ENCODE results near the gene PPP1R14B.

The PPP1R14B gene

GRCh38 chr11:64245401-64245796 lies 1.3 kb downstream of the PPP1R14B start:
- DNase-seq, result peak in 1 of 2 experiments; percentile 39

DNA sequence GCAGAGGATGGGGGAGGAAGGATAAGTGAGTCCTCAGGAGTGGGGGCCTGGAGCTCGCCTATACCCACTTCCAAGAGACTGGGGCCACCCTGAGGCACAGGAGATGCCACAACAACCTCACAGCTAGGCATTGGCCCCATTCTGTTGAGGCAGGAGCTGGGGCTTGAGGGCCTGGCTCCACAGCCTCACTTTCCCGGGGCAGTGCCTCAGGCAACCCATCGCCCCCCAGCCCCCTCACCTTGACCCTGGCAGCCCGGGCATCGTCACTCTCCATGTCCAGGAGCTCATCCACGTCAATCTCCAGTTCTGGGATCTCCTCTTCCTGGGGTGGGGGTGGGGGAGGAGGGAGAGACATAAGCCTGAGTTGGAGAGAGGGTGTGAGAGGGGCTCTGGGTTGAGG lies 1.8 kb downstream of the PPP1R14B start:
- DNase-seq, result no peak

- no peak for DNase-seq
These were observed 2.6 kb downstream of the PPP1R14B start for GRCh38 chr11:64244107-64244506.

GRCh38 chr11:64243236-64243854 lies 3.4 kb downstream of the PPP1R14B start:
- no peak for DNase-seq

- DNase-seq, result peak in 1 of 2 experiments; percentile 52
These were observed 5.0 kb downstream of the PPP1R14B start for GRCh38 chr11:64241491-64242374.

DNA sequence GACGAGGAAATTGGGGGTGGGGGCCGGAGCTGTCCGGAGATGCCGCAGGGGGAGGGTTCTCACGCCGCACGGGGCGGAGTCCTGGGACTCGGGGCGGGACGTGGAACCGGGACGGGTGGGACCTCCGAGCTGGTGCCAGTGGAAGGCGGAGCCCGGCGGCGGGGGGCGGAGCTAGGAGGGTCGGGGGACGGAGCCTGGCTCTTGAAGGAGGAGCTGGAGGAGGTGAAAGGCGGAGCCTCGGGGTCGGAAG lies 5.6 kb downstream of the PPP1R14B start:
- DNase-seq, result peak; percentile 91 to 95

DNA sequence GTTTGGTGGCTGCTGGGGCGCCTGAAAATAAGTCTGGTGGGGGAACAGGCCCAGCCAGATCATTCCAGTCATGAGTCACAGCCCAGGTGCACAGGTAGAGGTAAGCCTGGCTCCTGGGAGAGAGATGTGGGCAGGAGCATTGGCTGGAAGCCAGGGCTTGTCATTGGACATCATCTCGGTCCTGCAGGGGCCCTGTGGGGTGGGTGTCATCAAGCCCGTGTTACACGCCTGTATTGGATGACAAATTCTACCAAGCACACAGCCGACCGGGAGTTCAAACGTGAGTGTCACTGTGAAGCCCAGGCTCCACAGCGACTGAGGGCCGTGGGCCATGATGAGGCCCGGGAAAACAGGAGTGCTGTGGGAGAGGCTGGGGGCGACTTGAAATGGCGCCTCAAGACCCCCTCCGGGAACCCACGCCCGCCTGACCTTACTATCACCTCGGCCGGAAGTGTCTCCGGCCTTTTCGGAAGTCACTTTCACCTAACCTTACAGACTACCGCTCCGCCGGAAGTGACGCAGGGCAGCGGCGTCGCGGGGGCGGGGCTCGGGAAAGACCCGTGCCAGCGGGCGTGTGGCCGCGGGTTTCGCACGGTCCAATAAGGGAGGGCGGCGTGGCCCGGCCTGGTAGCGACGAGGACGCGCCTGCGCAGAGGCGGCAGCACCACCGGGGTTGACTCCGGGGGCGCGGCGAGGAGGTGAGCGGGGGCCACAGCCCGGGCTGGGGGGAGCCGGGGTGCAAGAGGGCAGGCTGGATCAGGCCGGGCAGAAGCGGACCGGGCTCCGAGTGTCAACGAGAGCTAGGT lies 6.1 kb downstream of the PPP1R14B start, which contains the start of gene FKBP2:
Gene FKBP2 (plus strand): TSS at position 661 of the 806 bp plus-strand sequence. CDS start 1,293 bp downstream, outside the sequence.
- peak; percentile 87 to 90 for DNase-seq

DNA sequence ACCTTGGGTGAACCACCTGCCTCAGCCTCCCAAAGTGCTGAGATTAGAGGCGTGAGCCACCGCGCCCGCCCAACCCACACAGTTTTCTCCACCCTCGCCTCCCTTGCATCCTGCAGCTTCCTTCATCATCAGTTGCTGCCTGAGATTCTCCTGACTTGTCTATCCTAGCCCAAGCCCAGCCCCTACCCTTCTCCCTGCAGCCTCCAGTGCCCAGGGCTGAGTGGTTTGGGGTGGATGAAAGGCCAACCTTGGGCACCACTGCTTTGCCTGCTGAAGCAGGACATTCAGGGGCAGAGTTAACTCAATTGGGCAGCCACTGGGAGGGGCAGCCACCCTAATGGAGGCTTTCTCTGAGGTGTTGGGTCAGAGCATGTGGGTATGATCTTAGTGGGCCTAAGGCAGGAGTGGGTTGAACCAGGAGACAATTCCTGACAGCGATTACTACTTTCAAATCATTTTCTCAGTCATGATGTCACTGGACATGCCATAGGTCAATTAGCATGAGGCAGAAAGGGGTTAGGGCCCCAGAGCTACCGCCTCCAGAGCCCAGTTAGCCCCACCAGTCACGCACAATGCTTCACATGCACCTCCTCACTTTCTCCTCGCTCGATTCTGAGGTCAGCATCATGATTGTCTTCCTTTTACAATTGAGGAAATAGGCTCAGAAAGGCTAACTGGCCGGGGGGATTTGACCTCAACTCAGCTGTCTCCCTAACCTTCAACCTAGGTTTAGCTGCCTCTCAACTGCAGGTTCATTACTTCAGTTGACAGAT lies 6.9 kb downstream of the PPP1R14B start:
- DNase-seq, result no peak

GRCh38 chr11:64238999-64239398 lies 7.7 kb downstream of the PPP1R14B start:
- DNase-seq, result no peak

GRCh38 chr11:64238076-64238475 lies 8.7 kb downstream of the PPP1R14B start:
- no peak for DNase-seq

DNA sequence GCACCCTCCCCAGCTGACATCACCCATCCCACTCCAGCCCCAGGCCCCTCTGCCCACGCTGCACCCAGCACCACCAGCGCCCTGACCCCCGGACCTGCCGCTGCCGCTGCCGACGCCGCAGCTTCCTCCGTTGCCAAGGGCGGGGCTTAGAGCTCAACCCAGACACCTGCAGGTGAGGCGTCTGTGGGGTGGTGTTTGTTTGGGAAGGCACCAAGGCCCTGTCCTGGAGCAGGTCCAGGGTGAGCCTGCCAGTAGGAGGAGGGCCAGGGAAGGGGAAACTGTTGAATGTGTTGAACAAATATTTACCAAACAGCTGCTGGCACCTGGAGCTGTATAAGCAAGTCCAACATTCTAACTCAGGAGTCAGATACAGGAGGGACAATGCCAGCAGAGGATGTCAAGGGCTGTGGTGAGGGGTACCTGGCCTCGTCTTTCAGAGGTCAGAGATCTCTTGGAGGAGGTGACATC lies 9.2 kb downstream of the PPP1R14B start:
- DNase-seq, result no peak

GRCh38 chr11:64235437-64236161 lies 11.1 kb downstream of the PPP1R14B start:
- DNase-seq, result no peak

- DNase-seq, result peak in 1 of 2 experiments; percentile 33
These were observed 11.9 kb downstream of the PPP1R14B start for GRCh38 chr11:64234647-64235379.

- peak in 1 of 2 experiments; percentile 37 for DNase-seq
These were observed 12.7 kb downstream of the PPP1R14B start, which contains the start of gene VEGFB for GRCh38 chr11:64233913-64234586. Gene VEGFB (plus strand): TSS chr11:64234584. CDS start chr11:64234834, 250 bp downstream.

DNA sequence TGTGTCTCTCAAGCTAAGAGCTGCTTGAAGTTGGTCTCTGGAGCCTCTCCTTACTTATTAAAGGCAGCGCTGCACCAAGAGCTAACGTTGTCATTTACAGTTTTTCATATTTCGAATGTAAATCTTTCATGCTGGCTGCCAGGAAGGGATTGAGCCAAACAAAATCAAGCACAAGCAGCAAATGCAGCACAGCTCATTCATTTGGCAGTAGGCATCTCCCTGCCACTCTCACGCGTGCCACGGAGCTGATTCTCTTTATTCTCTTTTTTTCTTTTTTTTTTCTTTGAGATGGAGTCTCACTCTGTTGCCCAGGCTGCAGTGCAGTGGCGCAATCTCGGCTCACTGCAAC lies 13.8 kb downstream of the PPP1R14B start:
- DNase-seq, result no peak

DNA sequence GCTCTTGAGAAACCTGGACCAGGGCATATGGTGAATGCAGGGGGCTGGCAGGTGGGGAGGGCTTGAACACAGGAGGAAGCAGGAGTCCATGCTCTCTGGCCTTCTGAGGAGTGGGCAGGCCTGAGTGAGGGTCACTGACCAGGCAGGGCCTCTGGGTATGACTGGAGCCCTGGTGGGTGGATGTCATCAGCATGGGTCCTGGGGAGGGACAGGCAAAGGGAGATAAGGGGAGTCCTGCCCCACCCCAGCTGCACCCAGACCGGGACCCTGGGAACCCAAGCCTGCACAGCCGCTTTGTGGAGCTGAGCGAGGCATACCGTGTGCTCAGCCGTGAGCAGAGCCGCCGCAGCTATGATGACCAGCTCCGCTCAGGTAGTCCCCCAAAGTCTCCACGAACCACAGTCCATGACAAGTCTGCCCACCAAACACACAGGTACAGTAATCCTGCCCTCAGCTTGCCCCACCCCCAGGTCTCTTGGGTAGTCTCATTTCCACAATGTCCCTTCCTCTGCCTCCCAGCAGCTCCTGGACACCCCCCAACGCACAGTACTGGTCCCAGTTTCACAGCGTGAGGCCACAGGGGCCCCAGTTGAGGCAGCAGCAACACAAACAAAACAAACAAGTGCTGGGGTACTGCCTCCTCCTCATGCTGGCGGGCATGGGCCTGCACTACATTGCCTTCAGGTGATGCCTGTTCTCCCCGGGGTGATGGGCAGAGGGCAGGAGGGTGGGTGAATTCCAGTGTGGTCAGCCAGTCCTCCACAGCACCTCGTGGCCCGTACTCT lies 14.4 kb downstream of the PPP1R14B start:
- no peak for DNase-seq

DNA sequence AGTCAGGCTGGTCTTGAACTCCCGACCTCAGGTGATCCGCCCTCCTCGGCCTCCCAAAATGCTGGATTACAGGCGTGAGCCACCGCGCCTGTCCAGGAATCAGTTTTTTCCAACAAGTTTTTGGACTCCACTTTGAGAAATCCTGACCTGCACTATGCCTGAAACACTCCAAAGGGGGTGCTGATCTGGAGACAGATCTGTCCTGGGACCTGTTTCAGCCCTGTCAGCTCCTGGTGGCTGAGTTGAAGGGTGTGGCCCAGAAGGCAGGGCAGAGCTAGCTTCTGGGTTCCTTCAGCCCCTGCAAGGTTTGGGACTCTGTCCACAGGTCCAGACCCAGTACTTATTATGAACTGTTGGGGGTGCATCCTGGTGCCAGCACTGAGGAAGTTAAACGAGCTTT lies 15.2 kb downstream of the PPP1R14B start:
- DNase-seq, result no peak

DNA sequence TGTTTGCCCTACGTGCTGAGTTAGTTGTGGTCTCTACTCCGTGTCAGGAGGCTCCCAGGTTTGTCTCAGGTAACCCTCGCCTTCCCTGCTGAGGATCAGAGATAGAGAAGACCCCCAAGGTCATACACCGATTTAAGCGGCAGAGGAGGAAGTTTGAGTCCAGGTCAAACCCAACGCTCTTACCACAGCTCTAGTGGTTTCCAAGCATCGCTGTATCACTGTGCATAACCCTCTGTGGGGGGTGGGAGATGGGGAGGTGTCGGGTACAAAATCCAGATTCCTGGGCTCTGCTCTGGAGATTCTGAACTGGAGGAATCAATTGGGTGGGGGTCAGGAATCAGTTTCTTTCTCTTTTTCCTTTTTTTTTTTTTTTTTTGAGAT lies 15.8 kb downstream of the PPP1R14B start:
- no peak for DNase-seq

- DNase-seq, result peak; percentile 86 to 87
These were observed 16.4 kb downstream of the PPP1R14B start, which contains the start of gene DNAJC4 for GRCh38 chr11:64230171-64230984. Gene DNAJC4 (plus strand): TSS chr11:64230548. CDS start chr11:64230855, 307 bp downstream.
